Transverse colon (tissue), 4 donors: Measurements from ENCODE around the gene STAMBPL1. TPM values are rescaled to one million over a fixed set of nuclear protein-coding genes. Genes with fewer than 3 reads are reported as not detected.
A peak's percentile ranks its signal among the peaks of the same experiment; 100 is the strongest.

Source experiments
- DNase-seq: peaks from one replicate; pipeline ENCODE4 v3.0.0-alpha.2; 2019
- H3K27ac ChIP-seq, 4 donors: fragments of 200-600 bp; sonication (generic); 2 replicates each; pipeline ENCODE4 v1.5.1; 2016 to 2018; ENCODE audit warnings: inconsistent platforms in 4 of 4
- H3K27me3 ChIP-seq: fragments of 200-600 bp; sonication (generic); 2 replicates; pipeline ENCODE4 v1.5.1; 2017; ENCODE audit warnings: inconsistent platforms
- H3K36me3 ChIP-seq, 4 donors: fragments of 200-600 bp; sonication (generic); 2 replicates each; pipeline ENCODE4 v1.5.1; 2017 to 2019; ENCODE audit warnings: inconsistent platforms in 4 of 4
- H3K4me1 ChIP-seq, 4 donors: fragments of 200-600 bp; sonication (generic); 2 replicates each; pipeline ENCODE4 v1.5.1; 2017 to 2020; ENCODE audit warnings: inconsistent platforms in 4 of 4
- H3K4me3 ChIP-seq, 4 donors: fragments of 200-600 bp; sonication (generic); 1 replicate in 1 of 4; 2 replicates in 3 of 4; pipeline versions ENCODE4 v1.5.1 to v1.6.1; 2017 to 2019; ENCODE audit warnings: inconsistent platforms in 4 of 4
- H3K9me3 ChIP-seq, 2 donors: fragments of 200-600 bp; sonication (generic); 2 replicates each; pipeline ENCODE4 v1.5.1; 2017 to 2019; ENCODE audit warnings: inconsistent platforms in 2 of 2
- CTCF ChIP-seq, 5 experiments: fragments of 200-600 bp in 3 of 5; fragments of 450-650 bp in 2 of 5; sonication (generic) in 3 of 5; IDR thresholded peaks; 1 replicate in 2 of 5; 2 replicates in 3 of 5; pipeline ENCODE4 v1.5.1; 2016 to 2017; ENCODE audit warnings: antibody characterized with exemption in 5 of 5, inconsistent platforms in 3 of 5, mild to moderate bottlenecking in 2 of 5, moderate library complexity in 1 of 5
- EP300 ChIP-seq: sonication (generic); formaldehyde crosslinking; IDR thresholded peaks from one replicate; pipeline ENCODE4 v1.6.1; 2017; ENCODE audit warnings: antibody characterized with exemption, low read depth
- POLR2A ChIP-seq: fragments of 450-650 bp; IDR thresholded peaks from one replicate; pipeline ENCODE4 v1.6.1; 2016; ENCODE audit warnings: antibody characterized with exemption, mild to moderate bottlenecking, moderate library complexity
- POLR2AphosphoS5 ChIP-seq, 3 donors: sonication (generic); formaldehyde crosslinking; IDR thresholded peaks; one replicate each; pipeline ENCODE4 v1.6.1; 2016; ENCODE audit warnings: antibody characterized with exemption in 3 of 3
- WGBS, 2 donors: methylation state at CpG; one replicate each; pipeline ENCODE4 v1.1.5; 2018; ENCODE audit warnings: low coverage in 1 of 2; 5-methylcytosine and 5-hydroxymethylcytosine counted together
- in situ Hi-C, 4 donors: fragments of 200-750 bp; cut with MboI; loops; one replicate each; pipeline versions ENCODE4 v1.15.0 to v1.15.1; 2017; ENCODE audit warnings: low sequenced_read_pairs in 3 of 4, low pct_ligation_motif_present in 1 of 4, low pct_unique_long_range_greater_than_20kb in 1 of 4
- intact Hi-C: fragments of 100-400 bp; cut with DNase I; formaldehyde crosslinking; loops from one replicate; pipeline ENCODE4 v1.15.1; 2023; ENCODE audit warnings: low total_unique reads
- total RNA-seq, 4 donors: library from RNA; depleted of rRNA; stranded (reverse); fragments of >200 nt; gene quantifications; one replicate each; pipeline ENCODE4 v1.1.0, GENCODE V29; 2016

STAMBPL1 gene
- total RNA-seq, 4 donors from 2014 or later = 74.8 to 176 (median 134) TPM

GRCh38 chr10:88922041-88922440 is 42.0 kb downstream of the STAMBPL1 start:
- DNase-seq = no peak
- H3K4me1 ChIP-seq = peaks cover 0 to 14% (median 0%) of the 10 kb centered on the region in 4 donors
- intact Hi-C loops (no loop called here), in situ Hi-C loops (loop anchor here in 1 of 4 donors (5.0 kb wide), 1 partner anchor 85 kb away; no protein-coding TSS in a partner anchor)
- H3K27me3 ChIP-seq = no peaks in the 10 kb centered on the region
- H3K36me3 ChIP-seq = peaks cover 0 to 12% (median under 1%) of the 10 kb centered on the region in 4 donors
- no peak overlapping the region for H3K4me3 ChIP-seq
- H3K27ac ChIP-seq = no peak overlapping the region
- H3K9me3 ChIP-seq = no peaks in the 10 kb centered on the region
- TF ChIP-seq EP300 = no peak
- TF ChIP-seq POLR2AphosphoS5 (IDR thresholded peaks at IDR 0.05) = no peak
- no peak for TF ChIP-seq POLR2A
- TF ChIP-seq CTCF (IDR thresholded peaks at IDR 0.05) = no peak
- WGBS, 2 donors = 85 to 92% methylated on average over 2 of the region's 2 CpGs

DNA sequence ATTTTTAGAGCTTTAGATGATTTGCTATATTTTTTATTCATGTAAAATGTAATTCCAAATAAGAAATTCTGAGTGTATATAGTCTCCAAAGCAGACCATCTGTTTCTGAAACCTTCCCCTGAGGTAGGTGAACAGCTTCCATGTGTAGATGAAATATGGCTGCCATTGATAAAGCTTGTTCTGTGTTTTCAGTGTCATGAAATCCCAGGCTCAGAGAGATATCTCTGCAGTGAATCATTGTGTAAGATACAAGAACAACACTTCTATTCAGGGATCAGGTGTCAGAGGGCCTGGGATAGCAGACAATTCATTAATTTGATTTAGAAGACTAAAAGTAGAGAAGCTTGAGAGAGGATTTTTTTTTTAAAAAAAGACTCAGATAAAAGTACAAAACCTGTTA is 43.5 kb downstream of the STAMBPL1 start:
- Histone ChIP-seq H3K4me1 (peaks cover 0 to 15% (median 0%) of the 10 kb centered on the region in 4 donors), H3K4me3 (no peak overlapping the region), H3K36me3 (peaks cover 0 to 12% (median 0%) of the 10 kb centered on the region in 4 donors), H3K27me3 (no peaks in the 10 kb centered on the region), H3K27ac (no peak overlapping the region), H3K9me3 (no peaks in the 10 kb centered on the region)
- TF ChIP-seq POLR2A (no peak), CTCF (IDR thresholded peaks at IDR 0.05) (no peak)
- intact Hi-C loops = no loop called here
- DNase-seq = no peak
- in situ Hi-C loops = loop anchor here in 1 of 4 donors (5.0 kb wide), 1 partner anchor 86 kb away; no protein-coding TSS in a partner anchor

DNA sequence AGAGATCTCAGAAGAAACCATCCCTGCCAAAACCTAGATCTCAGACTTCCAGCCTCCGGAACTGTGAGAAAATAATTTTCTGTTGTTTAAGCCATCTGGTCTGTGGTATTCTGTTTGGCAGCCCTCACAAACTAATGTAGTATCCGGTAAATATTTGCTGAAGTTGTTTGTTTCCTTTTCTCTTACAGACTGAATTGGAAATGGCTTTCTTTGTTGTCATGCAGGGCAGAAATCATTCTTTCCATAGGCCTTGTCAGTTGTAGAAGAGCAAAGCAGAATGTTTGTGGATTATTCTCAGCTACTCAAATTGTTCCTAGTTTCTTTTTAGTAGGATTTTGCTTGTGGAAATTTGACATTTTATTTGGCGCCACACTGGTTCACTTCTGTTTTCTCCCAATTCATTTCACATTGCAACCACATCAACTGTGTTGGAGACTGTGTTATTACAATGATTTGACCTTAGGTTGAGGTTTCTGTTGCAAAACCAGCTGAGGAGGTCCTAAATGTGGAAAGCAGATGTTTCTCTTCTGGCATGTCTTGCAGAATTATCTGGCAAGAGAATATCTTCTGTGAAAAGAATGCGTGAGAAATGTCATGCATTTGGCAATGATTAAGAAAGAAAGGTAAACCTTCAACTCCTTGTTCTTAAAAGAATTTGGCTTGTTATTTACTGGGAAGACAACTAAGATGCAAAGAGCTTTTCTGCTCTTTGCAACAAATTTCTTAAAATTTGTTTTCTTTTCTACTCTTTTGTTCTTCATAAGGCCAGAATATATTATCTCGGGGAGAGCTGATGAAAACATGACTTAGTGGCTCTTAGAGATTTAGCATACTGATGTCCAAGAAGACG is 46.7 kb downstream of the STAMBPL1 start:
- in situ Hi-C loops = loop anchor here in 1 of 4 donors (5.0 kb wide), 1 partner anchor 89 kb away; no protein-coding TSS in a partner anchor
- Histone ChIP-seq H3K4me3 (no peak overlapping the region), H3K4me1 (peaks cover 0 to 16% (median 0%) of the 10 kb centered on the region in 4 donors), H3K36me3 (peaks cover 0 to 9% (median 0%) of the 10 kb centered on the region in 4 donors), H3K9me3 (no peaks in the 10 kb centered on the region), H3K27ac (peak overlapping the region; percentile 60 to 72 (median 64)), H3K27me3 (no peaks in the 10 kb centered on the region)
- no peak for DNase-seq
- 56 to 73% methylated on average over 6 of the region's 6 CpGs for whole genome bisulfite sequencing, 2 donors
- intact Hi-C loops = no loop called here
- TF ChIP-seq CTCF (IDR thresholded peaks at IDR 0.05) = no peak
- peak in 2 of 3 donors; percentile 52 to 75 for TF ChIP-seq POLR2AphosphoS5 (IDR thresholded peaks at IDR 0.05)

DNA sequence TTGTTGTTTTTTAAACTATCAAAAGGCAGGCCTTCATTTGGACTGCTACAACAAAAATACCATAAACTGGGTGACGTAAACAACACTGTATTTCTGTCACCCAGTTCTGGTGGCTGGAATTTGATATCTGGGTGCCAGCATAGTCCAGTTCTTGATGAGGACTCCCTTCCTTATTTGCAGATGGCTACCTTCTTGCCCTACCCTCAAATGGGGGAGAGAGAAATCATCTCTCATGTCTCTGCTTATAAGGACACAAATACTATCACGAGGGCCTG is 47.3 kb downstream of the STAMBPL1 start:
- 78 to 88% methylated on average over 1 to 2 of the region's 2 CpGs for WGBS, 2 donors
- TF ChIP-seq EP300 = no peak
- TF ChIP-seq POLR2AphosphoS5 (IDR thresholded peaks at IDR 0.05) = no peak
- TF ChIP-seq POLR2A = no peak
- no peak for TF ChIP-seq CTCF (IDR thresholded peaks at IDR 0.05)
- peak overlapping the region; percentile 60 to 72 (median 64) for H3K27ac ChIP-seq
- no peaks in the 10 kb centered on the region for H3K27me3 ChIP-seq
- H3K9me3 ChIP-seq = no peaks in the 10 kb centered on the region
- in situ Hi-C loops (loop anchor here in 1 of 4 donors (5.0 kb wide), 1 partner anchor 90 kb away; no protein-coding TSS in a partner anchor), intact Hi-C loops (no loop called here)
- DNase-seq = no peak
- H3K36me3 ChIP-seq = peaks cover 0 to 3% (median 0%) of the 10 kb centered on the region in 4 donors
- peaks cover 3 to 21% (median 5%) of the 10 kb centered on the region in 4 donors for H3K4me1 ChIP-seq
- H3K4me3 ChIP-seq = no peak overlapping the region
